MCF 10A (cell line): ENCODE data around the gene HCN2. TPM values are rescaled to one million over a fixed set of nuclear protein-coding genes. Genes with fewer than 3 reads are reported as not detected.
"Not testable (repeated sequence)": the region's sequence is repeated elsewhere in the genome, so short reads cannot be mapped to it uniquely, and the experiment has no call there.

ENCODE experiments used
- BruUV-seq: library from RNA; stranded (reverse); fragments of 400-500 nt; replicated peaks from 2 replicates; lab custom pipeline; 2021; lab: Mats Ljungman, UMichigan
- CTCF ChIA-PET: fragments of 300-600 bp; sonication (Branson Sonifier 250); formaldehyde crosslinking; extraction: SDS; loops from one replicate; lab custom pipeline; 2021; ENCODE audit warnings: antibody characterized with exemption, inconsistent platforms; lab: Yijun Ruan, JAX
- POLR2A ChIA-PET: fragments of 300-600, 350-650 bp; sonication (Branson Sonifier 250); formaldehyde crosslinking; extraction: SDS; loops from one replicate; lab custom pipeline; 2020; ENCODE audit warnings: antibody characterized with exemption, inconsistent platforms; lab: Yijun Ruan, JAX
- DNase-seq: peaks from one replicate; pipeline ENCODE4 v3.0.0-alpha.2; 2018; ENCODE audit not compliant: unreplicated experiment
- H3K27ac Mint-ChIP-seq: one replicate; pipeline ENCODE4 v1.8.0; 2022; ENCODE audit warnings: mild to moderate bottlenecking, low read depth, mixed read lengths; ENCODE audit not compliant: unreplicated experiment
- H3K27me3 Mint-ChIP-seq: one replicate; pipeline ENCODE4 v1.8.0; 2022; ENCODE audit warnings: mixed read lengths; ENCODE audit not compliant: insufficient read depth, unreplicated experiment
- H3K36me3 Mint-ChIP-seq: one replicate; pipeline ENCODE4 v1.8.0; 2022; ENCODE audit warnings: mild to moderate bottlenecking, moderate library complexity, mixed read lengths; ENCODE audit not compliant: insufficient read depth, unreplicated experiment
- H3K4me1 Mint-ChIP-seq: one replicate; pipeline ENCODE4 v1.8.0; 2022; ENCODE audit warnings: mixed read lengths; ENCODE audit not compliant: insufficient read depth, unreplicated experiment
- H3K4me3 Mint-ChIP-seq: one replicate; pipeline ENCODE4 v1.8.0; 2022; ENCODE audit warnings: mild to moderate bottlenecking, moderate library complexity, mixed read lengths; ENCODE audit not compliant: unreplicated experiment
- H3K9me3 Mint-ChIP-seq: one replicate; pipeline ENCODE4 v1.8.0; 2022; ENCODE audit warnings: mixed read lengths; ENCODE audit not compliant: unreplicated experiment
- intact Hi-C: fragments of 100-400 bp; cut with micrococcal nuclease; formaldehyde crosslinking; loops from 2 replicates; pipeline ENCODE4 v1.14.1; 2022
- total RNA-seq: library from RNA; stranded (reverse); gene quantifications from 2 replicates; pipeline ENCODE4 v1.2.3, GENCODE V29; 2022
- TF ChIP-seq, protein P1 (sequence below): fragments of 200-600 bp; IDR thresholded peaks from one replicate; pipeline ENCODE4 v1.8.0; 2022; ENCODE audit warnings: antibody characterized with exemption, mild to moderate bottlenecking; ENCODE audit not compliant: unreplicated experiment

HCN2 gene
- total RNA-seq, 1 experiment from 2014 or later, result 0.68 TPM

DNA sequence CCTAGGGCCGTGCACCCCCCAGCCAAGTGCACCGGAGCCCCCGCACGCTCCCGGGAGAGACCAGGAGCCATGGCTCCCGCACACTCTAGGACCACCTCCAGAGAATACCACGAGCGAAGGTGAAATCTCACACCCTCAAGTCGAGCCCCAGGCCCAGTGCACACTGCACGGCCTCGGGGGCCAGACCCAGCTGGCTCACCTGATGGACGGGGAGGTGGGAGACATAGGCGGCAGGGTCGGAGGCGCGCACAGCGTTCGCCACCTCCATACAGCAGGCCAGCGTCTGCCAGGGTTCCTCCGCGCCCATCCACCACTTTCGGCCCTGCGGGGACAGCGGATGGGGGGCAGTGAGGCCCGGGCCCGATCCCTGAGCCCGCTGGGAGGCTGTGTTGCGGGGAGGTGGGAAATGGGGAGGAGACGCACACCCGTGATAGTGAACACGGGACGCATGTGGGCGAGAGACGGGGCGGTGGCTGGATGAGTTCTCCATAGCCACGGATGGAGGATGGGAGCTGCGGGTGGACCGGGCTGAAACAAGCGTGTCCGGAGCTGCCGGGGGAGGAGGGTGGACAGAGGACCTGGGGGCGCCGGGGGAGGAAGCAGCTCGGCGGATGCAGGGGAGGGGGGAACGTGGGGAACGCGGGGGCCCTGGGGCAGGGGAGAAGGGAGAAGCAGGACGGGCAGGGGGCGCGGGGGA lies 30.6 kb downstream of the HCN2 start:
- Mint-ChIP-seq H3K4me1 (no peaks in the 10 kb centered on the region), H3K4me3 (no peak overlapping the region), H3K9me3 (no peaks in the 10 kb centered on the region), H3K36me3 (peaks cover 31% of the 10 kb centered on the region), H3K27ac (no peak overlapping the region), H3K27me3 (no peaks in the 10 kb centered on the region)
- CTCF ChIA-PET, result no interaction called here
- no TSS peak for BruUV-seq
- TF ChIP-seq, protein P1, sequence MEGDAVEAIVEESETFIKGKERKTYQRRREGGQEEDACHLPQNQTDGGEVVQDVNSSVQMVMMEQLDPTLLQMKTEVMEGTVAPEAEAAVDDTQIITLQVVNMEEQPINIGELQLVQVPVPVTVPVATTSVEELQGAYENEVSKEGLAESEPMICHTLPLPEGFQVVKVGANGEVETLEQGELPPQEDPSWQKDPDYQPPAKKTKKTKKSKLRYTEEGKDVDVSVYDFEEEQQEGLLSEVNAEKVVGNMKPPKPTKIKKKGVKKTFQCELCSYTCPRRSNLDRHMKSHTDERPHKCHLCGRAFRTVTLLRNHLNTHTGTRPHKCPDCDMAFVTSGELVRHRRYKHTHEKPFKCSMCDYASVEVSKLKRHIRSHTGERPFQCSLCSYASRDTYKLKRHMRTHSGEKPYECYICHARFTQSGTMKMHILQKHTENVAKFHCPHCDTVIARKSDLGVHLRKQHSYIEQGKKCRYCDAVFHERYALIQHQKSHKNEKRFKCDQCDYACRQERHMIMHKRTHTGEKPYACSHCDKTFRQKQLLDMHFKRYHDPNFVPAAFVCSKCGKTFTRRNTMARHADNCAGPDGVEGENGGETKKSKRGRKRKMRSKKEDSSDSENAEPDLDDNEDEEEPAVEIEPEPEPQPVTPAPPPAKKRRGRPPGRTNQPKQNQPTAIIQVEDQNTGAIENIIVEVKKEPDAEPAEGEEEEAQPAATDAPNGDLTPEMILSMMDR, result no peak
- POLR2A ChIA-PET, result no interaction called here
- intact Hi-C loops, result no loop called here
- DNase-seq, result no peak

- H3K9me3 Mint-ChIP-seq, H3K4me1 Mint-ChIP-seq, BruUV-seq, H3K27me3 Mint-ChIP-seq, intact Hi-C loops, POLR2A ChIA-PET, H3K4me3 Mint-ChIP-seq, CTCF ChIA-PET, H3K27ac Mint-ChIP-seq, DNase-seq: not testable (repeated sequence)
- H3K36me3 Mint-ChIP-seq, result peaks cover 31% of the 10 kb centered on the region
These were observed 31.5 kb downstream of the HCN2 start for GRCh38 chr19:621191-621590.

DNA sequence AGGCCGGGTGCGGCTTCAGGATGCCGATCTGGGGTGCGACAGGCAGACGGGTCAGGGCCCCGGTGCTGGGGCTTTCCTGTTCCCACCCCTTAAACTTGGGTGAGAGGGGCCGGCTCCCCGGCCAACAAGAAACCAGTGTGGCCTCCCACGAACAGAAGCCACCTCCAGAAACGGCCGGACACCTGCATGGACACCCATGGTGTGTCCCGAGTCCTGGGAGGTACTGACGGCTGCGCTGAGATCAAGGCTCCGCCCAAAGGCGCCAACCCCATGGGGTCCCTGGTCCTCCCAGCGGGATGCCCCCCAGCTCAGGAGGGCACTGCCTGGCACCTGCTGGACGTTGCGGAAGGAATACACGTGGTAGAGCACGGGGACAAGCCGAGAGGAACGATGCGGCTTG lies 32.1 kb downstream of the HCN2 start:
- BruUV-seq, result no TSS peak
- peaks cover 34% of the 10 kb centered on the region for H3K36me3 Mint-ChIP-seq
- intact Hi-C loops, result no loop called here
- ChIA-PET CTCF (no interaction called here), POLR2A (no interaction called here)
- TF ChIP-seq, protein P1, result no peak
- no peak overlapping the region for H3K4me3 Mint-ChIP-seq
- no peaks in the 10 kb centered on the region for H3K9me3 Mint-ChIP-seq
- DNase-seq, result no peak
- H3K27ac Mint-ChIP-seq, result no peak overlapping the region
- no peaks in the 10 kb centered on the region for H3K4me1 Mint-ChIP-seq
- H3K27me3 Mint-ChIP-seq, result no peaks in the 10 kb centered on the region

DNA sequence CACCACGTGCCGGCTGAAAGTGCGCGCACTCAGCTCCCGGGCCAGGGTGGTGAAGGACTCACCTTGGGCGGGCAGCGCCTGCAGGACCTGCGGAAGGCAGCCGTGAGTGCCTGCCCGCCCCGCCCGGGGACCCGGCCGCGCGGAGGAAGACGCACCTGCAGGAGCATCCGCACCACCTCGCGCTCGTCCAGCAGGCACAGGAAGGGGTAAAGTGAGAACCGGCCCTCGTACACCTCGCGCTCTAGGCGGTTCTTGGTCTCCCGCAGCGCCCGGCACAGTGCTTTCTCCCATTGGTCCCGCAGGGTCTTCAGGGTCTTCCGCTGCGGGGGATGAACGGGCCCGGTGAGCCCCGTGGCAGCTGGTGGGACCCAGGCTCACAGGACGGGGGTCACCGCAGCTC lies 33.0 kb downstream of the HCN2 start:
- no TSS peak for BruUV-seq
- TF ChIP-seq, protein P1, result no peak
- no peaks in the 10 kb centered on the region for H3K4me1 Mint-ChIP-seq
- H3K36me3 Mint-ChIP-seq, result peaks cover 34% of the 10 kb centered on the region
- CTCF ChIA-PET, result interaction anchor here (0.6 kb wide), 1 partner anchor 34 kb away, joined by 3 read pairs; no protein-coding TSS in a partner anchor
- no peaks in the 10 kb centered on the region for H3K27me3 Mint-ChIP-seq
- no peak for DNase-seq
- H3K9me3 Mint-ChIP-seq, result no peaks in the 10 kb centered on the region
- no peak overlapping the region for H3K27ac Mint-ChIP-seq
- no peak overlapping the region for H3K4me3 Mint-ChIP-seq
- intact Hi-C loops, result no loop called here
- POLR2A ChIA-PET, result no interaction called here
